ENCODE measurements around the gene CTPS2.
"Not testable (repeated sequence)": the region's sequence is repeated elsewhere in the genome, so short reads cannot be mapped to it uniquely, and the experiment has no call there.

The CTPS2 gene

DNA sequence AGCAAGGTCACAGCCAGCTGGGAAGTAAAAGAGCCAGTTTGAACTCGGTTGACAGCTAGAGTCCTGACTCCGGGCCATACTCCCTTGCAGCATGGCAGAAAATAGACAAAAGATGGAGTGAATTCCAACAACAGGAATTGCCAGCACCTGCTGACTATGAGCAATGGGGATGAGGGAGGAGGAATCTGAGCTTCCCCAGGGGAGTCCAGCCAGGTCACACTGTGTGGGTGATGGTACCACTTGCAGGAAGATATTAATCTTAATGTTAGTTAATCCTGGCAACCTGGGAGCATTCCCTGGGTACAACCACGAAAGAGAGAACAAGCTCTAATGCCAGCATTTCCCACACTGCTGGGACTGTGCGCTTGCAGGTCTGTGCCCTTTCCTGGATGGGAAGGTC, 110.6 kb downstream of the CTPS2 start:
- no peak for DNase-seq

DNA sequence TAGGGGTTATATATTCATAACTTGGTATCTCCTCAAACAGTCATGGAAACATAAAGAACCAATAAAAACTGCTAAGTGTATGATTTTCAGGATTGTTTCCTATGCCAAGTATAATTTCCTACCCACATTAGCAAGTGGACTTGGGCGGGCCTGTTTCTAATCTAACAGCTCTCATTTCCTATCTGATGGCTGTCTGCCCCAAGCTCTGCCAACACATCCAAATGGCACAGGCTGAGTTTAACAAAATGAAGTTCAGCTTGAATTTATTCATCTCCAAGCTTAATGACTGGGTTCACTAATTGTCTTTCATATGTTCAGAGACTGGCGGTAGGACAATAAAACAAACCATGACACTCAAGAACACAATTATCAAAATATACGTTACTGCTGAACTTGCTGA, 118.0 kb downstream of the CTPS2 start:
- DNase-seq, result no peak

DNA sequence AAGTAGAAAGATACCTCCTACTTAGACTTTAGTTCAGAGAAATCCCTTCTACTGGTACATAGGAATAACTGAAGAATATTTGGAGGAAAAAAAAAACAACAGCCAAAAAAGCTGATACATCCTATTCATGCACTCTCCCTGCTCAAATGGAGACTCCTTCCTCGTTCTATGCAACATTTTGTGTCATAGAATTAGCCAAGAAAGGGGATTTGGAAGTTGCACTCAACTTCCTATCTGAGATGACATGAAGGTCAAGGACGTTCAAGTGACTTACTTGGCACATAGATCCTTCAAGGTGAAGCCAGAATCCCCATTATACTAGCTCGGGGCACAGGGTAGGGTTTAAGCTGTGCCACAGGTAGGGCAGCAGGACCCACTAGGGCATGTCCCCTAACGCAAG, 118.7 kb downstream of the CTPS2 start:
- no peak for DNase-seq

DNA sequence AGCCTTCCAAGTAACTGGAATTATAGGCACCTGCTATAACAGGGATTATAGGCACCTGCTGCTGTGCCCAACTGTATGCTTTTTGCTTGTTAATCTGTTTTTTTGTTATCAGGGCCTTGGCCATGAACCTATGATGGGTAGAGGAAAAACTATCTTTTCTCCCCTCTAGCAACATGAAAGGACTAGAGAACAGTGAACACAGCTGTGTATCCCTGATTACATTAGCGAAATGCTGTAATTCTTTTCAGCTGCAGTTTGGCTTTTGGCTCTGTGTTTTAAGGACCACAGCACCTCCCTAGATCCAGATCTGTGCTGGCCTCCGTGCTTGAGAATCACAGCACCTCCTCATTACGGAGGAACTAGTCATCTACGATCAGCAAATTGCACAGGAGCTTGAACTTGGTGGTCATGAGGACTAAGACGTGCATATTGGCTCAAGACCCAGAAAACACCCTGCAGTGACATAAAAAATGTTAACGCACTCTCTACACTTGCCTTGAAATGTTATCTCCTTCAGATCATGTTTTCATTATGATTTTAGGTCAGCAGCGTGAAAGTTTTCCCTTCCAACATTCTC, 120.2 kb downstream of the CTPS2 start:
- DNase-seq, result no peak

DNA sequence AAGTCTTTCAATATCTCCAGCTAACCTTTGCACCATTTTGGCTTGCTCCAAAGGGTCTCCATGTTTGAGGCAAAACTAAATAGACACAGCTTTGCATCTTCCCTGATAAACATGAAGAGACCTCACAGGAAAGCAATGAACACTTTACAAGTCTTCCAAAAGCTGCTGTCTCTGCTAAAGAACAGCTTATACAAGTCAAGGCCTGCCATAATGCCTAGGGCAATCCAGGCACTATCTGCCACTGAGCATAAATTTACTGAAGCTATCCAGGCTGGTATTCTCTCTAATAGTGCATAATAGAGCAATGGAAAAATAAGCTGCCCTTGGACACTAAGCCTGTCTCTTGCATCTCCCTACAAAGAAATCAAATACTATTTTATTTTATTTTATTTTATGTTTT, 122.6 kb downstream of the CTPS2 start:
- no peak for DNase-seq

DNA sequence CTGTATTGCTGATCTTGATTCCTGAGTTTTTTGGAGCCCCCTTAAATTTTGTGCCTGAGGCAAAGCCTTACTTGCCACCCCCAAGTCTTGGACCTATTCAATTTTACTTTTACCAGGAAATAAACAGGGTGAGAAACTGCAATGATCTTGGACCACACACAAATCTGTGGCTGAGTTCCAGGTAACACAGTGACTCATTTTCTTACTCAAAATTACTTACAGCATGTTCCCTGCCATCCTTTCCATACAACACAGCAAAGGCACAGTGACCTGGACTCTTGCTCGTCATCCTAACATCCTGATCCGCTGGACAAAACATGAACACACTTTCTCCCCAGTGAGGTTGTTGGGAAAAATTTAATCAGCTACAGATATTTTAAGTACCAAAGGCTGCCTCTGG, 123.3 kb downstream of the CTPS2 start:
- no peak for DNase-seq

DNA sequence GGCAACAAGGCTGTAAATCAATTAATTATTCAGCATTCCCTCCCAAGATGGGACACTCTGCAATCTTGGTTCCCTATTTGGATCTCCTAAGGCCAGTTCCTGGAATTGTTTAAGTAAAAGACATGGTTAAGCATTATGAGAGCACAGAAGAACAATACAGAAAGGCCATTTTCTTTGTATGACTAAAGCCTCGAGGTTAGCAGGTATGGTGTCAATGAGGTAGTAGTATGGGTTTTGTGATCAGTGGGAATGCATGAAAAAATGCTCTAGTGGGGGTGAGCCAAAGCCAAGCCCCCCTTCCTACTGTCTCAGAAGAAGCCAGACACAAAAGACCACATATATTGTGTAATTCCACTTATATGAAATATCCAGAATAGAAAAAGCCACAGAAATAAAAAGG, 124.2 kb downstream of the CTPS2 start:
- no peak for DNase-seq

DNA sequence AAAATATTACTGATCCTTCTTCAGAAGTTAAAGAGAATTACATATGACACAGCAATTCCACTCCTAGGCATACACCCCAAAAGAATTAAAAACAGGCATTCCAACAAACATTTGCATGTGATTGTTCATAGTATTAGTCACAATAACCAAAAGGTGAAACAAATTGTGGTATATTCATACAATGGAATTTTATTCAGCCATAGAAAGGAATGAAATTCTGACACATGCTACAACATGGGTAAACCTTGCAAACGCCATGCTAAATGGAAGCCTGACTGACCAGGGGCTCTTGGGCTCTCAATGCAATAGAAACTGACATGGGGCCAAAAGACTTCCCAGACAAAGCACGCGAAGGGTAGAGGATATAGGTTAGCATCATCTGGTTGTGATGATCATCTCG, 124.6 kb downstream of the CTPS2 start:
- DNase-seq, result no peak

DNA sequence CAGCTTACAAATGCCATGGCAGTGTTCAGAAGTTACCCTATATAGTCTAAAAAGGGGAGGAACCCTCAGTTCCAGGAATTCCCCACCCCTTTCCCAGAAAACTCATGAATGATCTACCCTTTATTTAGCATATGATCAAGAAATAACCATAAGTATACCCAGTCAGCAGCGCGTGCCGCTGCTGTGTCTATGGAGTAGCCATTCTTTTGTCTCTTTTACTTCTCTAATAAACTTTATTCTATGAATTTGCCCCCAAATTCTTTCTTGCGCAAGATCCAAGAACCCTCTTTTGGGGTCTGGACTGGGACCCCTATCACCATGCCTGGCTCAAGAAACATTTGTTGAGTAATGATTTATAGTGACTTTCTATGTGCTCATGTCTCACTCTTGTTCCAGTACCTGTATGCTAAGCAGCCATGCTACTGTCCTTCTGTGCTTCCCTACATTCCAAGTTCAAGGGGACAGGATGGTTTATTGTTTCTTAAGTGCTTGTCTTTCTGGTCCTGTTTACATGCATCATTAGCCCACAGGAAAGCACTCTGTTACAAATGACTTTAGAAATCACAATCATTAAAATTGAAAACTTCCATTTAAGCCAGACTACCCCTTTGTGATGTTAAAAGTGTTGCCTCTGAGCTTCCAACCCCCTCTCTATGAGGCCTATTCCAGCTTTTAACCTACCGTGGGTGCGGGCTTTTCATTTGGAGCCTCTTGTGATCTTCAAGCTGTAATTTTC, 125.9 kb downstream of the CTPS2 start:
- DNase-seq, result no peak

DNA sequence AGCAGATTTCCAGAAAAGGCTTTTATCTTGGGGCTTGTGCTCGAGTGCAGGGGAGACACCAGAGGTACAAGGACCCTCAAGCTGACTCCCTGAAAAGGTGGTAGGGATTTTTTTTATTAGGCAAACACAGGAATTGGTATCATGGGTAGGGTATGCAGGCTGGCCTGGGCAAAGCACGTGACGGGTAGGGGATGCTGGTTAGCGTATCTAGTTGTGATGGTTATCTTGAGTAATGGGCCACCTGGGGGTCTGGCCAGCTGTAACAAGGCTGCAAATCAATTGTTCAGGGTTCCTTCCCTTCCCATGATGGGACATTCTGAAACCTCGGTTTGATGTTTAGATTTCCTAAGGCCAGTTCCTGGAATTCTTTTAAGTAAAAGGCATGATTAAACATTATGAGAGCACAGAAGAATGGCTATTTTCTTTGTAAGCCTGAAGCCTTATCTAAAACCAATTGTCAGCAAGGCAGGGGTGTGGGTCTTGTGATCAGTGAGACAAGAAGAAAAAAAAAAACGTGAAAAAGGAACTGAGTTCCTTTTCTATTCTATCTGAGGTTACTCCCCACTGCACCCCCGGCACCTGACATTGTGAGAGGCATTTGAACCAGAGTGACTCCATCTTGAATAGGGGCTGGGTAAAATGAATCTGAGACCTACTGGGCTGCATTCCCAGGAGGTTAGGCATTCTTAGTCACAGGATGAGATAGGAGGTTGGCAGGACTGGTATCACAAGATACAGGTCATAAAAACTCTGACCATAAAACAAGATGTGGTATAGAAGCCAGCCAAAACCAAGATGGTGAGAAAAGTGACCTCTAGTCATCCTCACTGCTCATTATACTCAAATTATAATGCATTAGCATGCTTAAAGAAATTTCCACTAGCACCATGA, 126.7 kb downstream of the CTPS2 start:
- DNase-seq, result no peak

DNA sequence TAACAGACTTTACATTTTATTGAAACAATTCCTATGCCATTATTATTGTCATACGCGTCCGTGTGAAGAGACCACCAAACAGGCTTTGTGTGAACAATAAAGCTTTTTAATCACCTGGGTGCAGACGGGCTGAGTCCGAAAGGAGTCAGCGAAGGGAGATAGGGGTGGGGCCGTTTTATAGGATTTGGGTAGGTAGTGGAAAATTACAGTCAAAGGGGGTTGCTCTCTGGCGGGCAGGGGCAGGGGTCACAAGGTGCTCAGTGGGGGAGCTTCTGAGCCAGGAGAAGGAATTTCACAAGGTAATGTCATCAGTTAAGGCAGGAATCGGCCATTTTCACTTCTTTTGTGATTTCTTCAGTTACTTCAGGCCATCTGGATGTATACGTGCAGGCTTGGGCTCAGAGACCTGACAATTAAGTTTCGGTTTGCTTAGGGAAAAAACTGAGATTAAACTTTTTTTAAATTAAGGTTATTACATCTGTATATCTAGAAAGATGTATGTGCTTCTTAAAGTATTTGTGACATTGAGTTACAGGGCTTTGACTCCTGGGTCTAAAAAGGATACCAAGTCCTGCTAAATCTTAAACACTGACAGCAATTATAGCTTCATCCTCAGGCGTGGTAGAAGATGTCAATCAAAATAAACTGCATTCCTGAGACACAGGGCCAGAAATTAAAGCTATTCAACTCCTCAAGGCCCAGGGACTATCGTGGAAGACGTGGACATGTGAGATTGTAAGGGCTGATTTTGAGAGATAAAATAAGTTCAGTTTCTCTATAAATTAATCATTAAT, 132.3 kb downstream of the CTPS2 start:
- not testable (repeated sequence) for DNase-seq

DNA sequence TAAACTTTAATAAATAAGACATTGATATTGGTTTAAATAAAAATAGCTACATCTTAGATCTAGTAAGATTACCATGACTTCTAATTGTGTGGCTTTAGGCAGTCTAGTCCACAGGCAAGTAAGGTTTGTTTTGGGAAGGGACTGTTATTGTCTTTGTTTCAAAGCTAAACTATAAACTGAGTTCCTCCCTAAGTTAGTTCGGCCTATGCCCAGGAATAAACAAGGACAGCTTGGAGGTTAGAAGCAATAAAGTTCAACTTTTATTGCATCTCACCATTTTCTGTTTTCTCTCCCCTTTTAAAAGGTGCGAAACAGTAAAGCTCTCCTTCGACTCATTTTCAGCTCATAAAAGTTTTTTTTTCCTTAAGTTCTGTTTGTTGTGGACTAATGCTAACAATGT, 133.0 kb downstream of the CTPS2 start:
- no peak for DNase-seq

DNA sequence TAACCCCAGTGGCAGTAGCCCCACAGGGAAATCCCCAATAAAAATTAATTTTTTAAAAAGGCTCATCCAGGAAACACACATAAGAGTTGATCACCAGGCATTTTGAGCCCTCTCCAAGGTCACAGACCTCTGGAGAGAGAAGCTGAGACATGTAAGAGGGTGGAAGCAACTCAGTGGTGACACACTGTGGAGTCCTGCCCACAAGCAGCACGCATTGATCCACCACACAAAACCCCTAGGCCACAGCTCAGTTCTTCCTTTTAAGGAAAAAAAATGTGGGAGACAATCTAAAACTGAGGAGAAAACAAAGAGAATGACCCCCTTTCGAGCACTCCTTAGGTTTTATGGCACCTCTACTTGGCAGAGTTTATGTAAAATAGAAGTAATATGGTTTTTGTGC, 134.3 kb downstream of the CTPS2 start:
- DNase-seq, result no peak

DNA sequence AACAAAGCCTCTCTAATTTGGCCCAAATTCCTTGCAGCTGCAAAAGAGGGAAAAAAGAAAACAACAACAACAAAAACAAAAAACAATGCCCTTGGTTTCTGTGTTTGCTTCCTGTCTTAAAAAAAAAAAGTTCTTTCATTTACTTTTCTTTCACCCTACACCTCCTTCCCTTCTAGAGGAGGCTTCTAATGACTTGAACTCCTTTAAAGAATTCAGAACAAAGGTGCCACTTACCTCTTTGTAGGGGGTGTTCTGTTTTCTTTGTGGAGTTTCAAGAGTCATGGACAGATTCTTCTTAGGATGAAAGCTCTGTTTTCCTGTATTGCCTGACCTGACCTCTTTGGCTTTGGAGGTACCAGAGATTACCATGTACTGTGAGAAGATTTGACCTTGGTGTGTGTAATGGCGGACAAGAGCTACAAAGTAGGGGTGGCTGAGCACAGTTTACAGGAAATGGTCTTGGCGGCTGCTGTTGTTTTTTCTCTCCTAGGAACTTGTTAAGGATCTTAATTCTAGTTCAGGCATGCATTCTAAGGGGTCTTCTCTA, 134.9 kb downstream of the CTPS2 start:
- DNase-seq, result no peak

DNA sequence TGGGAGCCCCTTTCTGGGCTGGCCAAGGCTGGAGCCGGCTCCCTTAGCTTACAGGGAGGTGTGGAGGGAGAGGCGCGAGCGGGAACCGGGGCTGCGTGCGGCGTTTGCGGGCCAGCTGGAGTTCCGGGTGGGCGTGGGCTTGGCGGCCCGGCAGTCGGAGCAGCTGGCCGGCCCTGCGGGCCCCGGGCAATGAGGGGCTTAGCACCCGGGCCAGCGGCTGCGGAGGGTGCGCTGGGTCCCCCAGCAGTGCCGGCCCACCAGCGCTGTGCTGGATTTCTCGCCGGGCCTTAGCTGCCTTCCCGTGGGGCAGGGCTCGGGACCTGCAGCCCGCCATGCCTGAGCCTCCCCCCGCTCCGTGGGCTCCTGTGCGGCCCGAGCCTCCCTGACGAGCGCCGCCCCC, 137.1 kb downstream of the CTPS2 start:
- DNase-seq, result not testable (repeated sequence)

DNA sequence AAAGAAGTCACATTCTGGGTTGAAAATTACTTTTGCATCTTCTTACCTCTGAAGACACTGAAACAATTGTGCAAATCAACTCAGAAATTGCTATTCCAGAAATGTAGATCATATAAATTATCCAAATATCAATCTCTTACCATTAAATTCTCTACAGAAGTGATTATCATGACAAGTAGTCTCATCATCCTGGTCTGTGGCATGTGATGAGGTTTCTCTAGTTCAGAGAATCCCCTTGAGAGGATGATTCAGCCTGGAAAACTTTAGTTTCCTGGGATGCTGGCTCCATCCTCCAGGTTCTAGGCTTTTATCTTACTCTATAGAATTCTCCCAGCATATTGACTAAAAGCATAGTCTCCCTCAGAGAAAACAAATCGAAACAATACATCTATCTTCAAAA, 138.7 kb downstream of the CTPS2 start:
- no peak for DNase-seq

DNA sequence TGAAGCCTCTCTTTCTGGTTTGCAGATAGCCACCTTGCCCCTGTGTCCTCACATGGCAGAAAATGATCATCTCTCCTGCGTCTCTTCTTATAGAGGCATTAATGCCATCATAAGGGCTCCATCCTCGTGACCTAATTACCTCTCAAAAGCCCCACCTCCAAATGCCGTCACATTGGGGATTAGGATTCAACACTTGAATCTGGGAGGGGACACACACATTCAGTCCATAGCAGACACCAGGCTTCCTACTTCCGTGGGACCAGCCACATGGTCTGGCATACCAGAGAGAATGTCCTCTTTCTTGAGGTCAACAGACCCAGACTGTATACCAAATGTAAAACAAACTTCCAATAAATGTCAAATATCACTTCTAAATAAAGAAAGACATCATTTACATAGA, 144.8 kb downstream of the CTPS2 start:
- no peak for DNase-seq

DNA sequence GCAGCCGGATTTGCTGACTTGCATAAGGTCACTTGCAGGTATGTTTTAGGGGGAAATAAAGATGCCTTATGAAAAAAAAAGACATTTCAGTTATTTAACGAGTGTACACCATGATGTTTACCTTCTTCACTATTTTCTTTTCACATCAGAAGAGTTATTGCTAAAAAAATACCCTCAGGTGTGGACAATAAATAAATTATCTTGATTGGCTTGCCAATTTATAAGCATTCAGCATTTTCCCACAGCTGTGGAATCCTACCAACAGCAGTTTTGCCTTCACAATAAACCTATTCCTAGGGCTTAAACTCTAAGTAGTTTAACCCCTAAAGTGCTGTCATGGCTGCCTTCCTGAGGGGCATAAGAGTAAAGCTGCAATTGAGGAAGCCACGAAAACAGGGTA, 145.9 kb downstream of the CTPS2 start:
- no peak for DNase-seq

DNA sequence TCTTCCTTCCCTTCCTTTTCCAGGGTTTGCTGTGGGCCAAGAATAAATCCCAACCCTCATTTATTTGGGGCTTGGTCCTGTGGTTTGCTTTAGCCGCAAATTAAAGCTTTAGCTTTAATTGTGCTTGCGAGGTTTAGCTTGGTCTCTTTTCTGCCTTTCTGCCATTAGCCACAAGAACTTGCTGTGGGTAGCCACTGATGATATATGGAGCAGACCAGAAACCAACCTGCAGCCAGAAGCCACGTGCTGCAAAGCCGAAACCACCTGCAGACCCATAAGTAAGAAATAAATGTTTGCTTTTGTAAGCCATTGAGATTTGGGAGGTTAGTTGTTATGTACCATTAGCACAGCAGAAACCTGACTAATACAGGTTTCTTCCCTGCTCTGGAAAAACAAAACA, 152.3 kb downstream of the CTPS2 start:
- no peak for DNase-seq

DNA sequence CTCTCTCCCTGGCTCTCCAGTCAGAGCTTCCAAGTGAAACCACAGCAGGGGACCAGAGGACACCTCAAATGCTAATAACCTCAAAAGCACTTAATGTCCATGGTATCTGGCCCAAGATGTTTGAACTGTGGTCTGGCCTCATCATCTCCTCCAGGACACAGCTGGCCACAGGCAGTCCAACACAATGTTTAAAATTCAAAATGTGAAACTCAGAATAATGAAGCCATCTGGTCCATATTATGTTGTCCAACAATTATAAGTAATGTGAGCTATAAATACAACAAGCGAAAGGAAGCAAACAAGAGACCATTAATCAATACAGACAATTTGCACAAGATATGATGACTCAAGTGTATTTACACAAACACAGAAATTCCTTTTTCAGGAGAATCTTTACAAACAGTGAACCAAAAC, 153.3 kb downstream of the CTPS2 start:
- no peak for DNase-seq

DNA sequence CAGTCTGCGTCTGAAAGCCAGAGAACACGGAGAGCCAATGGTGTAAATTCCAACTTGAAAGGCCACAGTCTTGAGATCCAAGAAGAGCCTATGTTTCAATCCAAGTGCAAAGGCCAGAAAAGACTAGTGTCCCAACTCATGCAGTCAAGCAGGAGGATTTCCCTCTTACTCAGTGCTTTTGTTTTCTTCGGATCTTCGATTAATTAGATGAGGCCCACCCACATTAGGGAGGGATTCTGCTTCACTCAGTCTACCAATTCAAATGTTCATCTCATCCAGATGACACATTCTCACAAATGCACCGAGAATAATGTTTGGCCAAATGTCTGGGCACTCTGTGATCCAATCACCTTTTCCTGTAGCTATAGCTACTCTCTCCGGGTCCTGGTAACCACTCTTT, 154.0 kb downstream of the CTPS2 start:
- DNase-seq, result no peak

DNA sequence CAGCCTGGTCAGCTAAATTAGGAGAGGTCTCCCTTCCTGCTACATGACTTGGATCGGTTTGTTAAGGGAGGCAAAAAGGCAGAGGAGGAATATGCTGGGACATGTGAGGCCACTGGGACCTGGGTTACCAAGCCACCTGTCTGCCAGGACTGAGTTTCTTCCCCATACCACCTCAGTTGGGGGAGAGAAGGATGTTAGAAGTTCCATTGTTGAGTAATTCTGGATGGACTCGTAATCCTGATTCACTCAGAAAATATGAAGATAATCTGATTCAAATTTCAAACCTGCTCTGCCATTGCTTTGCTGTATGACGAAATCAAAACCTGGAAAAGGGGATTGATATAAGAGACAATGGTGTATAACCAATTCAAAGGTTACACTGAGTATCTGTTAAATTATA, 159.9 kb downstream of the CTPS2 start:
- no peak for DNase-seq

DNA sequence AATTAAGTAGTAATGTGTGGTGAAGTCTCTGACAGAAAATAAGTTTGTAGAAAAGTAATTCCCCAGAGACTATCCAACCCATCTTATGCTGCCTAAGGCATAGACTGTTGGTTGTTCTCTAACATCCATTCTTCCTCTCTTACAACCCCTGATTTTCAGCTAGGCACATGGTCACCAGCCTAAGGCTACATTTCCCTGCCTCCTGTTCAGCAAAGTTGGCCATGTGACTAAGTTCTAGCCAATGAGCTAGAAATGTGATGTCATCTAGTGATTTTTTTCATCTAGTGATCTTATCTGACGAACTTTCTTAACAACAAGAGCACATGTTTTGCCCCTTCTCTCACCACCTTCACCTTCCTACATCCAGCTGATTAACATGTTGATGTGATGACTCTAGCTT, 164.8 kb downstream of the CTPS2 start:
- DNase-seq, result no peak
